HepG2 (cell line): Measurements from ENCODE around the gene MAB21L4. TPM values are rescaled to one million over a fixed set of nuclear protein-coding genes. Genes with fewer than 3 reads are reported as not detected.

Source experiments
- ARHGAP35 ChIP-seq: sonication (generic); formaldehyde crosslinking; IDR thresholded peaks from 2 replicates; pipeline ENCODE4 v1.9.0; 2022; ENCODE audit warnings: mild to moderate bottlenecking, inconsistent platforms, moderate library complexity, missing genetic modification reagents, borderline replicate concordance
- EP300 ChIP-seq, 3 experiments: sonication (generic) in 1 of 3; formaldehyde crosslinking in 1 of 3; IDR thresholded peaks; 2 replicates each; pipeline versions ENCODE4 v1.5.1 to v1.6.1; 2011 to 2020; ENCODE audit warnings: low read depth in 2 of 3, low read length in 2 of 3, borderline replicate concordance in 1 of 3, improper control_type of control experiment in 1 of 3, mild to moderate bottlenecking in 1 of 3, missing genetic modification reagents in 1 of 3, moderate library complexity in 1 of 3
- FOXC1 ChIP-seq: sonication (generic); formaldehyde crosslinking; IDR thresholded peaks from 2 replicates; pipeline ENCODE4 v1.8.0; 2022; ENCODE audit warnings: mild to moderate bottlenecking, missing genetic modification reagents, borderline replicate concordance
- MED8 ChIP-seq: sonication (generic); formaldehyde crosslinking; IDR thresholded peaks from 2 replicates; pipeline ENCODE4 v1.8.1; 2023; ENCODE audit warnings: mild to moderate bottlenecking, missing genetic modification reagents; ENCODE audit not compliant: insufficient replicate concordance
- RFX5 ChIP-seq: IDR thresholded peaks from 2 replicates; pipeline ENCODE4 v1.6.1; 2011; ENCODE audit warnings: low read depth, low read length, improper control_type of control experiment
- SMAD1 ChIP-seq: sonication (generic); formaldehyde crosslinking; IDR thresholded peaks from 2 replicates; pipeline ENCODE4 v1.4.0; 2020; ENCODE audit warnings: missing genetic modification reagents, low read depth, mild to moderate bottlenecking, borderline replicate concordance
- SP1 ChIP-seq, 2 experiments: fragments of 450-650 bp in 1 of 2; sonication (generic) in 1 of 2; formaldehyde crosslinking in 1 of 2; IDR thresholded peaks; 2 replicates each; pipeline versions ENCODE4 v1.4.0 to v1.6.1; 2016 to 2020; ENCODE audit warnings: missing genetic modification reagents in 1 of 2
- SP5 ChIP-seq: IDR thresholded peaks from 2 replicates; pipeline ENCODE4 v1.6.1; 2016; ENCODE audit warnings: low read depth, borderline replicate concordance
- ZNF33B ChIP-seq: sonication (generic); formaldehyde crosslinking; IDR thresholded peaks from 2 replicates; pipeline ENCODE4 v1.5.1; 2020; ENCODE audit warnings: mild to moderate bottlenecking, missing genetic modification reagents
- ZNF34 ChIP-seq: sonication (generic); formaldehyde crosslinking; IDR thresholded peaks from 2 replicates; pipeline ENCODE4 v1.4.0; 2020; ENCODE audit warnings: mild to moderate bottlenecking, missing genetic modification reagents, borderline replicate concordance
- ZNF563 ChIP-seq: sonication (generic); formaldehyde crosslinking; IDR thresholded peaks from 2 replicates; pipeline ENCODE4 v1.8.0; 2022; ENCODE audit warnings: mild to moderate bottlenecking, moderate library complexity, missing genetic modification reagents
- polyA plus RNA-seq, 8 experiments: library from polyadenylated mRNA; depleted of rRNA in 3 of 8; stranded (reverse) in 7 of 8; unstranded in 1 of 8; fragments of >200 nt; fragmentation: Illumina TruSeq in 4 of 8; extraction: Trizol in 4 of 8; gene quantifications; 2 replicates each; pipeline versions ENCODE4 v1.2.1 to v1.2.3, GENCODE V29; 2011 to 2016; ENCODE audit warnings: low read depth in 4 of 8, missing spikeins in 1 of 8, mixed read lengths in 1 of 8; ENCODE audit not compliant: insufficient read depth in 1 of 8
- total RNA-seq, 5 experiments: library from RNA; depleted of rRNA; stranded (reverse); fragments of >200 nt; fragmentation: Illumina TruSeq; extraction: Trizol; gene quantifications; 2 replicates each; pipeline ENCODE4 v1.2.3, GENCODE V29; 2016; ENCODE audit warnings: low read depth in 1 of 5
- TF ChIP-seq, protein P1 (sequence below), 2 experiments: sonication (generic) in 1 of 2; formaldehyde crosslinking in 1 of 2; IDR thresholded peaks; 2 replicates each; pipeline versions ENCODE4 v1.4.0 to v1.6.1; 2018 to 2020; ENCODE audit warnings: missing genetic modification reagents in 2 of 2, borderline replicate concordance in 1 of 2, low read depth in 1 of 2, mild to moderate bottlenecking in 1 of 2, missing biosample characterization in 1 of 2
- TF ChIP-seq, protein P2 (sequence below): sonication (generic); formaldehyde crosslinking; IDR thresholded peaks from 2 replicates; pipeline ENCODE4 v1.4.0; 2020; ENCODE audit warnings: low read depth, mild to moderate bottlenecking, missing genetic modification reagents
- TF ChIP-seq, protein P3 (sequence below): sonication (generic); formaldehyde crosslinking; IDR thresholded peaks from 2 replicates; pipeline ENCODE4 v1.4.0; 2020; ENCODE audit warnings: missing genetic modification reagents, borderline replicate concordance
- TF ChIP-seq, protein P4 (sequence below): sonication (generic); formaldehyde crosslinking; IDR thresholded peaks from 2 replicates; pipeline ENCODE4 v1.5.0; 2020; ENCODE audit warnings: missing genetic modification reagents, mild to moderate bottlenecking, borderline replicate concordance
- TF ChIP-seq, protein P5 (sequence below): sonication (generic); formaldehyde crosslinking; IDR thresholded peaks from 2 replicates; pipeline ENCODE4 v1.4.0; 2020; ENCODE audit warnings: missing genetic modification reagents

MAB21L4 gene
- total and polyA plus RNA-seq, 2 of the 13 experiments (the other 11 are each of a cell fraction or from before 2014, with no cell fraction given), result 3.0 to 14.0 TPM

DNA sequence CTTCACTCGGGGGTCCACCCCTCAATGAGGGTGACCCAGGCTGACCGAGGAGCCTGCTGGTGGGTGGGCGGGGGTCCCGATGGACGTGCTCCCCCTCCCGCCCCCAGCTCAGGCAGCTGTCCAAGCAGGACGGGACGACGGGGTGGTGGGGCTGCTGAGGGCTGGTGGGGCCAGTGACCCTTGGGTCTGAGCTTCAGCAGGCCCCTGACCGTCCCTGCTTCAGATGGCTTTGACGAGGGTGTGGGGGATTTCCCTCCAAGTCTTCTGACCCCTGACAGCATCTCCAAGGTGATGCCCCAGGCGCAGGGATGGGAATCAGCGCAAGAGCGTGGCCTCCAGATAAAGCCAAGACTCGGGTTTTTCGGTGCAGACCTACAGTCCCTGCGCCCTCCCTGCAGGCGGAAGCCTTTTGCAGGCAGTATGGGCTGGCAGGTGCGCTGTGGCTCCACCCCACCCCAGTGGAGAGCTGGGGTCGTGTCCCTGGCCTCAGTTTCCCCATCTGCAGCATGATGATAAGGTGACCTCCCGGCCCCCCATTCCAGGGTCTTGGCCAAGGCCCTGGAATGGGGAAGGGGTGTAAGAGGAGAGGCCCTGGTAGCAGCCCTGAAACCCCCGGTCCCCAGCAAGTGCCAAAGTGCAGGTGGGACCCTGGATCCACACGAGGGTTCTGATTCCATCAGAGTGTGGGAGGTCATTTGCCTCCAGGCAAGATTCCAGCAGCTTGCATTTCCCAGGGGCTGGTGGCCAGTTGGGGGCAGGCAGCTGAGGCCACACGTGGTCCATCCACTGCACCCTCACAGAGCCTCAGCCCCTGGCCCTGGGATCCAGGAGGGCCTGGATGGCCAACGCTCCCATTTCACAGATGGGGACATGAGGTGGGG lies 18.9 kb upstream of the MAB21L4 start (continued):
- TF ChIP-seq, protein P1, sequence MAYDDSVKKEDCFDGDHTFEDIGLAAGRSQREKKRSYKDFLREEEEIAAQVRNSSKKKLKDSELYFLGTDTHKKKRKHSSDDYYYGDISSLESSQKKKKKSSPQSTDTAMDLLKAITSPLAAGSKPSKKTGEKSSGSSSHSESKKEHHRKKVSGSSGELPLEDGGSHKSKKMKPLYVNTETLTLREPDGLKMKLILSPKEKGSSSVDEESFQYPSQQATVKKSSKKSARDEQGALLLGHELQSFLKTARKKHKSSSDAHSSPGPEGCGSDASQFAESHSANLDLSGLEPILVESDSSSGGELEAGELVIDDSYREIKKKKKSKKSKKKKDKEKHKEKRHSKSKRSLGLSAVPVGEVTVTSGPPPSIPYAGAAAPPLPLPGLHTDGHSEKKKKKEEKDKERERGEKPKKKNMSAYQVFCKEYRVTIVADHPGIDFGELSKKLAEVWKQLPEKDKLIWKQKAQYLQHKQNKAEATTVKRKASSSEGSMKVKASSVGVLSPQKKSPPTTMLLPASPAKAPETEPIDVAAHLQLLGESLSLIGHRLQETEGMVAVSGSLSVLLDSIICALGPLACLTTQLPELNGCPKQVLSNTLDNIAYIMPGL (CRISPR knock-in tag; IDR thresholded peaks at IDR 0.05; ENCODE audit: borderline replicate concordance in 1 of 2, low read depth in 1 of 2), result peak in 1 of 2 experiments; percentile 9; a peak in 1 of 4 replicates
- no peak for TF ChIP-seq MED8 (CRISPR knock-in tag)
- TF ChIP-seq SP5, result no peak
- TF ChIP-seq SP1 (IDR thresholded peaks at IDR 0.05), result no peak
- no peak for TF ChIP-seq SP1 (CRISPR knock-in tag; IDR thresholded peaks at IDR 0.05)
- no peak for TF ChIP-seq ZNF34 (CRISPR knock-in tag)
- TF ChIP-seq, protein P2, sequence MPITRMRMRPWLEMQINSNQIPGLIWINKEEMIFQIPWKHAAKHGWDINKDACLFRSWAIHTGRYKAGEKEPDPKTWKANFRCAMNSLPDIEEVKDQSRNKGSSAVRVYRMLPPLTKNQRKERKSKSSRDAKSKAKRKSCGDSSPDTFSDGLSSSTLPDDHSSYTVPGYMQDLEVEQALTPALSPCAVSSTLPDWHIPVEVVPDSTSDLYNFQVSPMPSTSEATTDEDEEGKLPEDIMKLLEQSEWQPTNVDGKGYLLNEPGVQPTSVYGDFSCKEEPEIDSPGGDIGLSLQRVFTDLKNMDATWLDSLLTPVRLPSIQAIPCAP, result no peak
- TF ChIP-seq, protein P3, sequence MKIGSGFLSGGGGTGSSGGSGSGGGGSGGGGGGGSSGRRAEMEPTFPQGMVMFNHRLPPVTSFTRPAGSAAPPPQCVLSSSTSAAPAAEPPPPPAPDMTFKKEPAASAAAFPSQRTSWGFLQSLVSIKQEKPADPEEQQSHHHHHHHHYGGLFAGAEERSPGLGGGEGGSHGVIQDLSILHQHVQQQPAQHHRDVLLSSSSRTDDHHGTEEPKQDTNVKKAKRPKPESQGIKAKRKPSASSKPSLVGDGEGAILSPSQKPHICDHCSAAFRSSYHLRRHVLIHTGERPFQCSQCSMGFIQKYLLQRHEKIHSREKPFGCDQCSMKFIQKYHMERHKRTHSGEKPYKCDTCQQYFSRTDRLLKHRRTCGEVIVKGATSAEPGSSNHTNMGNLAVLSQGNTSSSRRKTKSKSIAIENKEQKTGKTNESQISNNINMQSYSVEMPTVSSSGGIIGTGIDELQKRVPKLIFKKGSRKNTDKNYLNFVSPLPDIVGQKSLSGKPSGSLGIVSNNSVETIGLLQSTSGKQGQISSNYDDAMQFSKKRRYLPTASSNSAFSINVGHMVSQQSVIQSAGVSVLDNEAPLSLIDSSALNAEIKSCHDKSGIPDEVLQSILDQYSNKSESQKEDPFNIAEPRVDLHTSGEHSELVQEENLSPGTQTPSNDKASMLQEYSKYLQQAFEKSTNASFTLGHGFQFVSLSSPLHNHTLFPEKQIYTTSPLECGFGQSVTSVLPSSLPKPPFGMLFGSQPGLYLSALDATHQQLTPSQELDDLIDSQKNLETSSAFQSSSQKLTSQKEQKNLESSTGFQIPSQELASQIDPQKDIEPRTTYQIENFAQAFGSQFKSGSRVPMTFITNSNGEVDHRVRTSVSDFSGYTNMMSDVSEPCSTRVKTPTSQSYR (CRISPR knock-in tag), result no peak
- TF ChIP-seq RFX5, result no peak
- no peak for TF ChIP-seq ZNF563 (CRISPR knock-in tag)
- no peak for TF ChIP-seq ZNF33B
- TF ChIP-seq FOXC1 (CRISPR knock-in tag), result no peak
- TF ChIP-seq SMAD1 (CRISPR knock-in tag), result no peak
- TF ChIP-seq EP300 (IDR thresholded peaks at IDR 0.05; ENCODE audit: low read depth in 2 of 2, low read length in 2 of 2), result no peak
- no peak for TF ChIP-seq EP300 (CRISPR knock-in tag; IDR thresholded peaks at IDR 0.05; ENCODE audit: borderline replicate concordance)
- TF ChIP-seq, protein P4, sequence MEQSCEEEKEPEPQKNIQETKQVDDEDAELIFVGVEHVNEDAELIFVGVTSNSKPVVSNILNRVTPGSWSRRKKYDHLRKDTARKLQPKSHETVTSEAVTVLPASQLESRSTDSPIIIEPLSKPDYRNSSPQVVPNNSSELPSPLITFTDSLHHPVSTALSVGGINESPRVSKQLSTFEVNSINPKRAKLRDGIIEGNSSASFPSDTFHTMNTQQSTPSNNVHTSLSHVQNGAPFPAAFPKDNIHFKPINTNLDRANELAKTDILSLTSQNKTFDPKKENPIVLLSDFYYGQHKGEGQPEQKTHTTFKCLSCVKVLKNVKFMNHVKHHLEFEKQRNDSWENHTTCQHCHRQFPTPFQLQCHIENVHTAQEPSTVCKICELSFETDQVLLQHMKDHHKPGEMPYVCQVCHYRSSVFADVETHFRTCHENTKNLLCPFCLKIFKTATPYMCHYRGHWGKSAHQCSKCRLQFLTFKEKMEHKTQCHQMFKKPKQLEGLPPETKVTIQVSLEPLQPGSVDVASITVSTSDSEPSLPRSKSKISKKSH (CRISPR knock-in tag), result no peak
- no peak for TF ChIP-seq ARHGAP35 (CRISPR knock-in tag)
- TF ChIP-seq, protein P5, sequence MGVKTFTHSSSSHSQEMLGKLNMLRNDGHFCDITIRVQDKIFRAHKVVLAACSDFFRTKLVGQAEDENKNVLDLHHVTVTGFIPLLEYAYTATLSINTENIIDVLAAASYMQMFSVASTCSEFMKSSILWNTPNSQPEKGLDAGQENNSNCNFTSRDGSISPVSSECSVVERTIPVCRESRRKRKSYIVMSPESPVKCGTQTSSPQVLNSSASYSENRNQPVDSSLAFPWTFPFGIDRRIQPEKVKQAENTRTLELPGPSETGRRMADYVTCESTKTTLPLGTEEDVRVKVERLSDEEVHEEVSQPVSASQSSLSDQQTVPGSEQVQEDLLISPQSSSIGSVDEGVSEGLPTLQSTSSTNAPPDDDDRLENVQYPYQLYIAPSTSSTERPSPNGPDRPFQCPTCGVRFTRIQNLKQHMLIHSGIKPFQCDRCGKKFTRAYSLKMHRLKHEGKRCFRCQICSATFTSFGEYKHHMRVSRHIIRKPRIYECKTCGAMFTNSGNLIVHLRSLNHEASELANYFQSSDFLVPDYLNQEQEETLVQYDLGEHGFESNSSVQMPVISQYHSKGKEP (CRISPR knock-in tag), result no peak
